HepG2 (cell line): ENCODE data around the gene ADARB1. TPM values are rescaled to one million over a fixed set of nuclear protein-coding genes. Genes with fewer than 3 reads are reported as not detected.

Experiments
- ATAC-seq: fragments of 200-7000 bp; cut with Tn5 transposase; 3 replicates; pipeline ENCODE4 v1.9.1; 2020; ENCODE audit warnings: mild to moderate bottlenecking, moderate library complexity
- BruUV-seq: library from RNA; stranded (reverse); fragments of 400-500 nt; replicated peaks from 2 replicates; lab custom pipeline; 2021; lab: Mats Ljungman, UMichigan
- CTCF ChIA-PET: fragments of 300-600 bp; formaldehyde crosslinking; extraction: SDS; loops from one replicate; lab custom pipeline; 2021; ENCODE audit warnings: low total read pairs, inconsistent platforms, low intra/inter-chr PET ratio; lab: Yijun Ruan, JAX
- POLR2A ChIA-PET: fragments of 350-600 bp; sonication (Branson Sonifier 250); formaldehyde crosslinking; loops from one replicate; lab custom pipeline; 2020; ENCODE audit warnings: antibody characterized with exemption, inconsistent platforms; lab: Yijun Ruan, JAX
- DNase-seq: peaks from one replicate; pipeline ENCODE4 v3.0.0-alpha.2; 2015; ENCODE audit warnings: low spot score
- FAIRE-seq: peaks from 3 replicates; lab custom pipeline; 2011; peaks lifted over from hg19 to GRCh38; lab: Jason Lieb, UNC
- H2AFZ ChIP-seq: one replicate; pipeline ENCODE4 v1.6.1; 2011; ENCODE audit warnings: low read length, inconsistent platforms
- H3K27ac ChIP-seq: fragments of 300-600 bp; 3 replicates; pipeline ENCODE4 v1.8.0; 2011; ENCODE audit warnings: mixed run types, mild to moderate bottlenecking, mixed read lengths, low read length, inconsistent platforms; ENCODE audit not compliant: insufficient read depth; ENCODE audit errors: extremely low read length
- H3K27me3 ChIP-seq, 2 experiments: fragments of 200-600 bp in 1 of 2; 2 replicates in 1 of 2; 3 replicates in 1 of 2; pipeline versions ENCODE4 v1.6.0 to v1.8.0; 2011; ENCODE audit warnings: low read length in 2 of 2, mild to moderate bottlenecking in 2 of 2, moderate library complexity in 2 of 2, inconsistent platforms in 1 of 2; ENCODE audit not compliant: insufficient read depth in 2 of 2, control insufficient read depth in 1 of 2
- H3K36me3 ChIP-seq, 2 experiments: fragments of 200-600 bp in 1 of 2; replicated peaks in 1 of 2; 2 replicates in 1 of 2; 3 replicates in 1 of 2; pipeline versions ENCODE4 v1.5.1 to v1.8.0; 2011; ENCODE audit warnings: low read length in 2 of 2, inconsistent platforms in 1 of 2; ENCODE audit not compliant: insufficient read depth in 2 of 2, control insufficient read depth in 1 of 2
- H3K4me1 ChIP-seq: 2 replicates; pipeline ENCODE4 v1.5.1; 2012; ENCODE audit warnings: low read length, inconsistent platforms; ENCODE audit not compliant: insufficient read depth
- H3K4me2 ChIP-seq: 2 replicates; pipeline ENCODE4 v1.6.0; 2011; ENCODE audit warnings: low read depth, low read length, inconsistent platforms
- H3K4me3 ChIP-seq, 3 experiments: fragments of 200-600 bp in 1 of 3; sonication (generic), shearing (Covaris generic) in 1 of 3; replicated peaks in 1 of 3; 2 replicates each; pipeline ENCODE4 v1.5.1; 2011 to 2016; ENCODE audit warnings: low read length in 3 of 3, inconsistent platforms in 2 of 3, low read depth in 2 of 3, mild to moderate bottlenecking in 2 of 3, control low read depth in 1 of 3, mixed read lengths in 1 of 3; ENCODE audit not compliant: insufficient read depth in 1 of 3
- H3K79me2 ChIP-seq: one replicate; pipeline ENCODE4 v1.6.1; 2011; ENCODE audit warnings: low read length, inconsistent platforms; ENCODE audit not compliant: insufficient read depth
- H3K9ac ChIP-seq: 2 replicates; pipeline ENCODE4 v1.6.0; 2011; ENCODE audit warnings: mild to moderate bottlenecking, low read depth, low read length, inconsistent platforms; ENCODE audit not compliant: insufficient read depth
- H3K9me3 ChIP-seq: 2 replicates; pipeline ENCODE4 v1.5.1; 2012; ENCODE audit warnings: mild to moderate bottlenecking, low read length
- H4K20me1 ChIP-seq: 2 replicates; pipeline ENCODE4 v1.6.0; 2011; ENCODE audit warnings: inconsistent platforms, mild to moderate bottlenecking, low read length, moderate library complexity; ENCODE audit not compliant: insufficient read depth
- EZH2 ChIP-seq: conservative IDR thresholded peaks from 2 replicates; pipeline ENCODE4 v1.6.1; 2012; ENCODE audit warnings: mild to moderate bottlenecking, low read depth, low read length, moderate library complexity
- GLMP ChIP-seq: sonication (generic); formaldehyde crosslinking; IDR thresholded peaks from 2 replicates; pipeline ENCODE4 v1.9.0; 2021; ENCODE audit warnings: missing genetic modification reagents, mild to moderate bottlenecking, borderline replicate concordance
- TEF ChIP-seq: sonication (generic); formaldehyde crosslinking; IDR thresholded peaks from 2 replicates; pipeline ENCODE4 v1.5.0; 2020; ENCODE audit warnings: missing genetic modification reagents
- TERF1 ChIP-seq: sonication (generic); formaldehyde crosslinking; IDR thresholded peaks from 2 replicates; pipeline ENCODE4 v1.8.0; 2022; ENCODE audit warnings: mild to moderate bottlenecking, missing genetic modification reagents, moderate library complexity
- THRA ChIP-seq: sonication (generic); formaldehyde crosslinking; IDR thresholded peaks from 2 replicates; pipeline ENCODE4 v1.4.0; 2020; ENCODE audit warnings: missing genetic modification reagents, borderline replicate concordance
- ZNF101 ChIP-seq: sonication (generic); formaldehyde crosslinking; IDR thresholded peaks from 2 replicates; pipeline ENCODE4 v1.4.0; 2020; ENCODE audit warnings: mild to moderate bottlenecking, low read depth, missing genetic modification reagents, borderline replicate concordance
- ZNF124 ChIP-seq: sonication (generic); formaldehyde crosslinking; IDR thresholded peaks from 2 replicates; pipeline ENCODE4 v1.4.0; 2020; ENCODE audit warnings: missing genetic modification reagents
- ZNF230 ChIP-seq: sonication (generic); formaldehyde crosslinking; IDR thresholded peaks from 2 replicates; pipeline ENCODE4 v1.4.0; 2020; ENCODE audit warnings: mild to moderate bottlenecking, missing genetic modification reagents
- ZNF331 ChIP-seq: sonication (generic); formaldehyde crosslinking; IDR thresholded peaks from 2 replicates; pipeline ENCODE4 v1.4.0; 2020; ENCODE audit warnings: missing genetic modification reagents
- ZNF644 ChIP-seq: IDR thresholded peaks from 2 replicates; pipeline ENCODE4 v1.6.1; 2016; ENCODE audit warnings: low read depth
- ZXDC ChIP-seq: sonication (generic); formaldehyde crosslinking; IDR thresholded peaks from 2 replicates; pipeline ENCODE4 v1.5.0; 2020; ENCODE audit warnings: mild to moderate bottlenecking, missing genetic modification reagents
- WGBS: methylation state at CpG from one replicate; pipeline ENCODE4 v1.1.6; 2017; ENCODE audit warnings: low lambda C conversion rate; 5-methylcytosine and 5-hydroxymethylcytosine counted together
- in situ Hi-C: cut with HindIII; loops from 2 replicates; pipeline ENCODE4 v1.10.0; 2017; ENCODE audit warnings: low pct_unique_long_range_greater_than_20kb; ENCODE audit not compliant: extremely low pct_ligation_motif_present
- intact Hi-C: fragments of 100-400 bp; cut with micrococcal nuclease; formaldehyde crosslinking; loops from one replicate; pipeline ENCODE4 v1.10.0; 2022; ENCODE audit not compliant: unreplicated experiment
- polyA plus RNA-seq, 8 experiments: library from polyadenylated mRNA; depleted of rRNA in 3 of 8; stranded (reverse) in 7 of 8; unstranded in 1 of 8; fragments of >200 nt; fragmentation: Illumina TruSeq in 4 of 8; extraction: Trizol in 4 of 8; gene quantifications; 2 replicates each; pipeline versions ENCODE4 v1.2.1 to v1.2.3, GENCODE V29; 2011 to 2016; ENCODE audit warnings: low read depth in 4 of 8, missing spikeins in 1 of 8, mixed read lengths in 1 of 8; ENCODE audit not compliant: insufficient read depth in 1 of 8
- total RNA-seq, 5 experiments: library from RNA; depleted of rRNA; stranded (reverse); fragments of >200 nt; fragmentation: Illumina TruSeq; extraction: Trizol; gene quantifications; 2 replicates each; pipeline ENCODE4 v1.2.3, GENCODE V29; 2016; ENCODE audit warnings: low read depth in 1 of 5

Gene ADARB1
- total and polyA plus RNA-seq, 2 of the 13 experiments (the other 11 are each of a cell fraction or from before 2014, with no cell fraction given): 6.6 to 10.0 TPM

GRCh38 chr21:45169001-45169400 is 94.6 kb downstream of the ADARB1 start:
- BruUV-seq: no TSS peak

More at GRCh38 chr21:45169001-45169400, 94.6 kb downstream of the ADARB1 start:
- no peak for DNase-seq
- no peak for ATAC-seq
- intact Hi-C loops: no loop called here
- no peak overlapping the region for H3K4me3 ChIP-seq
- no peaks in the 10 kb centered on the region for H3K79me2 ChIP-seq
- H3K4me1 ChIP-seq: no peaks in the 10 kb centered on the region
- 100% methylated on average over 7 of the region's 7 CpGs for WGBS
- no peaks in the 10 kb centered on the region for H4K20me1 ChIP-seq
- no peak overlapping the region for H3K4me2 ChIP-seq
- H3K27ac ChIP-seq: no peak overlapping the region
- no peak overlapping the region for H3K9ac ChIP-seq
- H3K36me3 ChIP-seq: 0 out of 5 replicates have a peak, but pooled peaks cover 0 to 1% of the 10 kb centered on the region in 2 experiments
- H3K27me3 ChIP-seq: no peaks in the 10 kb centered on the region
- in situ Hi-C loops: no loop called here
- no peaks in the 10 kb centered on the region for H3K9me3 ChIP-seq
- TF ChIP-seq TERF1 (CRISPR knock-in tag) (no peak), THRA (CRISPR knock-in tag) (no peak), GLMP (CRISPR knock-in tag) (no peak), ZNF644 (no peak), ZNF101 (no peak), ZXDC (no peak), TEF (CRISPR knock-in tag) (no peak), ZNF331 (CRISPR knock-in tag) (no peak), ZNF230 (no peak), ZNF124 (no peak), EZH2 (no peak)
- ChIA-PET CTCF (no interaction called here), POLR2A (no interaction called here)
- no peak for FAIRE-seq
- no peak overlapping the region for H2AFZ ChIP-seq
